IMR-90 (cell line): ENCODE measurements around the gene CES2. TPM values are rescaled to one million over a fixed set of nuclear protein-coding genes. Genes with fewer than 3 reads are reported as not detected.
A peak's percentile ranks its signal among the peaks of the same experiment; 100 is the strongest.

ENCODE experiments used
- ATAC-seq: fragments of 200-7000 bp; cut with Tn5 transposase; 2 replicates; pipeline ENCODE4 v1.9.1; 2020; ENCODE audit warnings: low read depth, mild to moderate bottlenecking, moderate library complexity
- BruUV-seq: library from RNA; stranded (reverse); fragments of 400-500 nt; replicated peaks from 2 replicates; lab custom pipeline; 2021; lab: Mats Ljungman, UMichigan
- CTCF ChIA-PET: fragments of 300-600 bp; formaldehyde crosslinking; extraction: SDS; loops from one replicate; lab custom pipeline; 2021; ENCODE audit warnings: antibody characterized with exemption; lab: Yijun Ruan, JAX
- POLR2A ChIA-PET: fragments of 300-600 bp; sonication (Branson Sonifier 250); formaldehyde crosslinking; loops from one replicate; lab custom pipeline; 2022; ENCODE audit warnings: antibody characterized with exemption; ENCODE audit not compliant: unreplicated experiment; lab: Charles Lee
- DNase-seq: peaks from one replicate; pipeline ENCODE4 v3.0.0; 2013
- H2AFZ ChIP-seq: replicated peaks from 2 replicates; pipeline ENCODE3; 2013; ENCODE audit warnings: low read length, mild to moderate bottlenecking; ENCODE audit not compliant: poor library complexity
- H2AK5ac ChIP-seq: 2 replicates; pipeline ENCODE4 v1.6.1; 2013; ENCODE audit warnings: low read depth, low read length, inconsistent platforms
- H2AK9ac ChIP-seq: replicated peaks from 2 replicates; pipeline ENCODE3; 2013; ENCODE audit warnings: mild to moderate bottlenecking, low read depth, low read length, moderate library complexity; ENCODE audit not compliant: poor library complexity
- H2BK120ac ChIP-seq: 2 replicates; pipeline ENCODE4 v1.6.1; 2013; ENCODE audit warnings: low read depth, low read length, inconsistent platforms
- H2BK15ac ChIP-seq: 3 replicates; pipeline ENCODE4 v1.6.1; 2013; ENCODE audit warnings: low read depth, low read length, inconsistent platforms
- H2BK20ac ChIP-seq: 2 replicates; pipeline ENCODE4 v1.6.1; 2013; ENCODE audit warnings: low read depth, mild to moderate bottlenecking, inconsistent platforms, low read length, moderate library complexity
- H2BK5ac ChIP-seq: 2 replicates; pipeline ENCODE4 v1.6.1; 2013; ENCODE audit warnings: mild to moderate bottlenecking, low read depth, low read length, inconsistent platforms; ENCODE audit not compliant: poor library complexity, severe bottlenecking
- H3K14ac ChIP-seq: replicated peaks from 2 replicates; pipeline ENCODE4 v1.6.1; 2013; ENCODE audit warnings: low read depth, low read length, inconsistent platforms
- H3K18ac ChIP-seq: 2 replicates; pipeline ENCODE4 v1.6.1; 2013; ENCODE audit warnings: low read depth, low read length, control low read depth
- H3K23ac ChIP-seq: 2 replicates; pipeline ENCODE4 v1.6.1; 2013; ENCODE audit warnings: low read depth, low read length, inconsistent platforms
- H3K27ac ChIP-seq: 2 replicates; pipeline ENCODE4 v1.5.1; 2013; ENCODE audit warnings: mild to moderate bottlenecking, control low read depth, low read length; ENCODE audit not compliant: insufficient read depth
- H3K27me3 ChIP-seq: 2 replicates; pipeline ENCODE4 v1.6.1; 2013; ENCODE audit warnings: low read length; ENCODE audit not compliant: control insufficient read depth, insufficient read depth
- H3K36me3 ChIP-seq: 2 replicates; pipeline ENCODE4 v1.6.1; 2013; ENCODE audit warnings: low read length, mixed read lengths; ENCODE audit not compliant: control insufficient read depth, insufficient read depth
- H3K4ac ChIP-seq: 2 replicates; pipeline ENCODE4 v1.6.1; 2013; ENCODE audit warnings: low read depth, low read length, inconsistent platforms
- H3K4me1 ChIP-seq: 2 replicates; pipeline ENCODE4 v1.6.1; 2013; ENCODE audit warnings: low read length, mixed read lengths; ENCODE audit not compliant: control insufficient read depth, insufficient read depth
- H3K4me2 ChIP-seq: 2 replicates; pipeline ENCODE4 v1.6.1; 2013; ENCODE audit warnings: low read depth, mild to moderate bottlenecking, control low read depth, low read length, moderate library complexity
- H3K4me3 ChIP-seq: 2 replicates; pipeline ENCODE4 v1.5.1; 2013; ENCODE audit warnings: low read depth, mild to moderate bottlenecking, control low read depth, low read length, moderate library complexity; ENCODE audit not compliant: insufficient read depth
- H3K56ac ChIP-seq: 2 replicates; pipeline ENCODE4 v1.6.1; 2013; ENCODE audit warnings: low read length, inconsistent platforms; ENCODE audit not compliant: insufficient read depth; ENCODE audit errors: extremely low read depth
- H3K79me1 ChIP-seq, 2 experiments: 2 replicates each; pipeline ENCODE4 v1.6.1; 2013; ENCODE audit warnings: low read length in 2 of 2, inconsistent platforms in 1 of 2, low read depth in 1 of 2
- H3K9ac ChIP-seq: 2 replicates; pipeline ENCODE4 v1.6.1; 2013; ENCODE audit warnings: low read depth, low read length, control low read depth
- H3K9me1 ChIP-seq: 2 replicates; pipeline ENCODE4 v1.6.1; 2013; ENCODE audit warnings: low read length, inconsistent platforms; ENCODE audit not compliant: insufficient read depth
- H3K9me3 ChIP-seq: 2 replicates; pipeline ENCODE4 v1.6.1; 2013; ENCODE audit warnings: low read length; ENCODE audit not compliant: control insufficient read depth, insufficient read depth
- H4K20me1 ChIP-seq: 2 replicates; pipeline ENCODE4 v1.6.1; 2013; ENCODE audit warnings: low read length, inconsistent platforms; ENCODE audit not compliant: insufficient read depth
- H4K5ac ChIP-seq: 2 replicates; pipeline ENCODE4 v1.6.1; 2013; ENCODE audit warnings: mild to moderate bottlenecking, low read depth, low read length, control low read depth
- H4K8ac ChIP-seq, 2 experiments: 2 replicates each; pipeline ENCODE4 v1.6.1; 2013; ENCODE audit warnings: low read depth in 2 of 2, low read length in 2 of 2, control low read depth in 1 of 2, inconsistent platforms in 1 of 2
- H4K91ac ChIP-seq: 2 replicates; pipeline ENCODE4 v1.6.1; 2013; ENCODE audit warnings: low read depth, low read length, inconsistent platforms; ENCODE audit not compliant: insufficient read depth
- BHLHE40 ChIP-seq: fragments of 150-350 bp; IDR thresholded peaks from 2 replicates; pipeline ENCODE4 v1.6.1; 2016; ENCODE audit warnings: mild to moderate bottlenecking, low read depth, low read length
- CEBPB ChIP-seq: IDR thresholded peaks from 2 replicates; pipeline ENCODE4 v1.6.1; 2012; ENCODE audit warnings: low read depth, low read length, improper control_type of control experiment
- CHD1 ChIP-seq: IDR thresholded peaks from 2 replicates; pipeline ENCODE4 v1.6.1; 2012; ENCODE audit warnings: low read depth, low read length, improper control_type of control experiment
- MAFK ChIP-seq: IDR thresholded peaks from 2 replicates; pipeline ENCODE4 v1.6.1; 2012; ENCODE audit warnings: low read depth, low read length, improper control_type of control experiment
- NFE2L2 ChIP-seq: fragments of 150-350 bp; IDR thresholded peaks from 2 replicates; pipeline ENCODE4 v1.6.1; 2016; ENCODE audit warnings: low read depth, mild to moderate bottlenecking, low read length
- POLR2A ChIP-seq: IDR thresholded peaks from 2 replicates; pipeline ENCODE4 v1.6.1; 2012; ENCODE audit warnings: mild to moderate bottlenecking, low read depth, low read length
- RCOR1 ChIP-seq: IDR thresholded peaks from 2 replicates; pipeline ENCODE4 v1.6.1; 2012; ENCODE audit warnings: mild to moderate bottlenecking, low read length, improper control_type of control experiment; ENCODE audit not compliant: insufficient replicate concordance
- RFX5 ChIP-seq: IDR thresholded peaks from 2 replicates; pipeline ENCODE4 v1.8.0; 2012; ENCODE audit warnings: low read depth, mild to moderate bottlenecking, low read length, moderate library complexity
- WGBS, 2 experiments: methylation state at CpG; one replicate each; pipeline versions ENCODE4 v1.1.5 to v1.1.7; 2013; ENCODE audit warnings: missing lambda C conversion rate in 2 of 2; ENCODE audit not compliant: insufficient read length in 1 of 2; ENCODE audit errors: extremely low coverage in 2 of 2; 5-methylcytosine and 5-hydroxymethylcytosine counted together
- dilution Hi-C: fragments of 300-500 bp; cut with HindIII; formaldehyde crosslinking; loops from one replicate; pipeline ENCODE4 v1.14.3; 2018; ENCODE audit warnings: low sequenced_read_pairs; ENCODE audit not compliant: unreplicated experiment
- in situ Hi-C: fragments of 300-500 bp; cut with MboI; formaldehyde crosslinking; loops from 3 replicates; pipeline ENCODE4 v1.14.3; 2019; ENCODE audit warnings: low sequenced_read_pairs, inconsistent platforms, mixed read lengths
- intact Hi-C: fragments of 100-400 bp; cut with micrococcal nuclease; formaldehyde crosslinking; loops from 2 replicates; pipeline ENCODE4 v1.10.0; 2022
- polyA plus RNA-seq, 3 experiments: library from polyadenylated mRNA; depleted of rRNA; stranded (reverse); fragments of >200 nt; gene quantifications; 2 replicates each; pipeline ENCODE4 v1.2.3, GENCODE V29; 2012; ENCODE audit warnings: low replicate concordance in 1 of 3
- total RNA-seq: library from RNA; depleted of rRNA; stranded (reverse); fragments of >200 nt; gene quantifications from 2 replicates; pipeline ENCODE4 v1.2.3, GENCODE V29; 2012
- TF ChIP-seq, protein P1 (sequence below): conservative IDR thresholded peaks from 2 replicates; pipeline ENCODE4 v1.5.1; 2012; ENCODE audit warnings: mild to moderate bottlenecking, low read depth, low read length, improper control_type of control experiment

The CES2 gene
- total and polyA plus RNA-seq, 2 of the 4 experiments (the other 2 are of a cell fraction): 15.1 to 23.2 TPM

DNA sequence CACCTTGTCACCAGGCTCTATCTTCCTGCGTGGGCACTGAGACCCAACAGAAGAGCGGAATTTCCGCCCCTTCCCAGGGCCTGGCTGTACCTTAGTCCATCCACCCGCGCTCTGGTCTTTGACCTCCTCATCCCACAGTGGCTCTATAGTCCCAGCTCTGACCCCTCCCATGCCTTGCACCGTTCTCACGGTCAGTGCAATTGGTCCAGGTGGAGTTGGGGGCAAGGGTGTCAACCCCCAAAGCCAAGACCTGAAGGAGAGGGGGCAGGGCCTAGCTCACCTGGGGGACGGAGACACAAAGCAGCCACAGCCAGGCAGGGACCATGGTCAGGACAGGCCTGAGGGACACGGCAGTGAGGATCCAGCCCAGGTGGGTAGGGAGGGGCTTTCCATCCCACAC is 17.6 kb upstream of the CES2 start:
- BruUV-seq: no TSS peak

More for the DNA sequence above, 17.6 kb upstream of the CES2 start:
- no peak overlapping the region for H4K5ac ChIP-seq
- H2AK5ac ChIP-seq: peak overlapping the region; percentile 7; the same call in 1 of the 2 replicates
- H3K18ac ChIP-seq: no peak overlapping the region
- no peak overlapping the region for H4K8ac ChIP-seq
- no peak overlapping the region for H3K4me3 ChIP-seq
- H3K27me3 ChIP-seq: peaks cover 43% of the 10 kb centered on the region
- no peak overlapping the region for H2AFZ ChIP-seq
- no peak overlapping the region for H3K27ac ChIP-seq
- intact Hi-C loops (no loop called here), in situ Hi-C loops (no loop called here), dilution Hi-C loops (no loop called here)
- H2BK20ac ChIP-seq: no peak overlapping the region
- WGBS, 2 experiments: no CpG with 5 or more reads among the region's 9 CpGs
- peak overlapping the region; percentile 82 for H2AK9ac ChIP-seq
- no peaks in the 10 kb centered on the region for H3K4me1 ChIP-seq
- no peak for ATAC-seq
- DNase-seq: no peak
- H3K79me1 ChIP-seq: no peaks in the 10 kb centered on the region
- H2BK5ac ChIP-seq: no peak overlapping the region
- no peaks in the 10 kb centered on the region for H3K36me3 ChIP-seq
- no peaks in the 10 kb centered on the region for H4K20me1 ChIP-seq
- no peak overlapping the region for H2BK120ac ChIP-seq
- no peak overlapping the region for H3K23ac ChIP-seq
- ChIA-PET CTCF (interaction anchor here (1.4 kb wide), 1 partner anchor 8 kb away, joined by 4 read pairs; no protein-coding TSS in a partner anchor), POLR2A (no interaction called here)
- H3K4ac ChIP-seq: no peak overlapping the region
- no peak overlapping the region for H3K56ac ChIP-seq
- no peak overlapping the region for H3K4me2 ChIP-seq
- H3K9me1 ChIP-seq: no peaks in the 10 kb centered on the region
- no peak overlapping the region for H4K91ac ChIP-seq
- no peak overlapping the region for H2BK15ac ChIP-seq
- no peaks in the 10 kb centered on the region for H3K9me3 ChIP-seq
- H3K14ac ChIP-seq: no peak overlapping the region
- H3K9ac ChIP-seq: no peak overlapping the region
- no peak for TF ChIP-seq NFE2L2
- no peak for TF ChIP-seq RCOR1
- no peak for TF ChIP-seq RFX5
- TF ChIP-seq BHLHE40: no peak
- no peak for TF ChIP-seq MAFK
- TF ChIP-seq CEBPB: no peak
- TF ChIP-seq, protein P1, sequence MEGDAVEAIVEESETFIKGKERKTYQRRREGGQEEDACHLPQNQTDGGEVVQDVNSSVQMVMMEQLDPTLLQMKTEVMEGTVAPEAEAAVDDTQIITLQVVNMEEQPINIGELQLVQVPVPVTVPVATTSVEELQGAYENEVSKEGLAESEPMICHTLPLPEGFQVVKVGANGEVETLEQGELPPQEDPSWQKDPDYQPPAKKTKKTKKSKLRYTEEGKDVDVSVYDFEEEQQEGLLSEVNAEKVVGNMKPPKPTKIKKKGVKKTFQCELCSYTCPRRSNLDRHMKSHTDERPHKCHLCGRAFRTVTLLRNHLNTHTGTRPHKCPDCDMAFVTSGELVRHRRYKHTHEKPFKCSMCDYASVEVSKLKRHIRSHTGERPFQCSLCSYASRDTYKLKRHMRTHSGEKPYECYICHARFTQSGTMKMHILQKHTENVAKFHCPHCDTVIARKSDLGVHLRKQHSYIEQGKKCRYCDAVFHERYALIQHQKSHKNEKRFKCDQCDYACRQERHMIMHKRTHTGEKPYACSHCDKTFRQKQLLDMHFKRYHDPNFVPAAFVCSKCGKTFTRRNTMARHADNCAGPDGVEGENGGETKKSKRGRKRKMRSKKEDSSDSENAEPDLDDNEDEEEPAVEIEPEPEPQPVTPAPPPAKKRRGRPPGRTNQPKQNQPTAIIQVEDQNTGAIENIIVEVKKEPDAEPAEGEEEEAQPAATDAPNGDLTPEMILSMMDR: no peak
- no peak for TF ChIP-seq POLR2A
- TF ChIP-seq CHD1: no peak
